Measurements from ENCODE around the gene ZNF383.
"Not testable (repeated sequence)": the region's sequence is repeated elsewhere in the genome, so short reads cannot be mapped to it uniquely, and the experiment has no call there.

Gene ZNF383

GRCh38 chr19:37292998-37293939 is 75.3 kb downstream of the ZNF383 start:
- not testable (repeated sequence) for DNase-seq (ENCODE audit: low spot score)

GRCh38 chr19:37294246-37294645 is 76.2 kb downstream of the ZNF383 start:
- DNase-seq (ENCODE audit: low spot score): not testable (repeated sequence)

All from CD4-positive, alpha-beta T cell treated with Interleukin-2 at 100 ng/mL for 4 hours (primary cell).